Measurements from ENCODE around the gene FOXC1.

FOXC1 gene

GRCh38 chr6:1597121-1597744 is 12.5 kb upstream of the FOXC1 start:
- H4K20me1 ChIP-seq (ENCODE audit: control insufficient read depth, insufficient read depth, low read depth, low read length), result no peaks in the 10 kb centered on the region
- no peak for TF ChIP-seq CTCF (IDR thresholded peaks at IDR 0.05; ENCODE audit: low read depth, low read length, poor library complexity, severe bottlenecking)
- TF ChIP-seq EZH2phosphoT487 (IDR thresholded peaks at IDR 0.05; ENCODE audit: borderline replicate concordance, low read length), result no peak
- H3K9me3 ChIP-seq (ENCODE audit: control insufficient read depth, insufficient read depth, low read length), result no peaks in the 10 kb centered on the region
- H3K27ac ChIP-seq (ENCODE audit: low read depth, low read length), result no peak overlapping the region
- H3K4me3 ChIP-seq (ENCODE audit: low read length), result no peak overlapping the region
- no peak overlapping the region for H3K4me2 ChIP-seq (ENCODE audit: low read length)
- no peaks in the 10 kb centered on the region for H3K79me2 ChIP-seq (ENCODE audit: control insufficient read depth, low read length)
- H3K9me2 ChIP-seq (replicated peaks; ENCODE audit: control insufficient read depth, low read length), result no peaks in the 10 kb centered on the region
- peaks cover 18% of the 10 kb centered on the region for H3K27me3 ChIP-seq (ENCODE audit: control insufficient read depth, low read length)
- H3K36me3 ChIP-seq (ENCODE audit: control insufficient read depth, low read length), result no peaks in the 10 kb centered on the region
- H3K4me1 ChIP-seq (ENCODE audit: control insufficient read depth, low read length), result peaks cover 3% of the 10 kb centered on the region; the same call in 1 of the 2 replicates
- H3F3A ChIP-seq (ENCODE audit: control insufficient read depth, insufficient read depth), result no peaks in the 10 kb centered on the region

- Histone ChIP-seq H3K79me2 (ENCODE audit: control insufficient read depth, low read length) (no peaks in the 10 kb centered on the region), H3K9me2 (replicated peaks; ENCODE audit: control insufficient read depth, low read length) (no peaks in the 10 kb centered on the region), H3K27ac (ENCODE audit: low read depth, low read length) (no peak overlapping the region), H3K4me2 (ENCODE audit: low read length) (no peak overlapping the region), H4K20me1 (ENCODE audit: control insufficient read depth, insufficient read depth, low read depth, low read length) (no peaks in the 10 kb centered on the region), H3F3A (ENCODE audit: control insufficient read depth, insufficient read depth) (no peaks in the 10 kb centered on the region), H3K36me3 (ENCODE audit: control insufficient read depth, low read length) (no peaks in the 10 kb centered on the region), H3K4me1 (ENCODE audit: control insufficient read depth, low read length) (peaks cover 3% of the 10 kb centered on the region; the same call in 1 of the 2 replicates), H3K9me3 (ENCODE audit: control insufficient read depth, insufficient read depth, low read length) (no peaks in the 10 kb centered on the region), H3K4me3 (ENCODE audit: low read length) (no peak overlapping the region), H3K27me3 (ENCODE audit: control insufficient read depth, low read length) (peaks cover 18% of the 10 kb centered on the region)
- no peak for TF ChIP-seq CTCF (IDR thresholded peaks at IDR 0.05; ENCODE audit: low read depth, low read length, poor library complexity, severe bottlenecking)
- TF ChIP-seq EZH2phosphoT487 (IDR thresholded peaks at IDR 0.05; ENCODE audit: borderline replicate concordance, low read length), result no peak
Observed at GRCh38 chr6:1597924-1598323, 11.8 kb upstream of the FOXC1 start.

GRCh38 chr6:1598433-1598832 is 11.3 kb upstream of the FOXC1 start:
- Histone ChIP-seq H3K27ac (ENCODE audit: low read depth, low read length) (no peak overlapping the region), H3K36me3 (ENCODE audit: control insufficient read depth, low read length) (no peaks in the 10 kb centered on the region), H3K79me2 (ENCODE audit: control insufficient read depth, low read length) (no peaks in the 10 kb centered on the region), H3K4me3 (ENCODE audit: low read length) (no peak overlapping the region), H3K9me3 (ENCODE audit: control insufficient read depth, insufficient read depth, low read length) (no peaks in the 10 kb centered on the region), H3K27me3 (ENCODE audit: control insufficient read depth, low read length) (peaks cover 18% of the 10 kb centered on the region), H3K9me2 (replicated peaks; ENCODE audit: control insufficient read depth, low read length) (no peaks in the 10 kb centered on the region), H4K20me1 (ENCODE audit: control insufficient read depth, insufficient read depth, low read depth, low read length) (no peaks in the 10 kb centered on the region), H3F3A (ENCODE audit: control insufficient read depth, insufficient read depth) (no peaks in the 10 kb centered on the region), H3K4me1 (ENCODE audit: control insufficient read depth, low read length) (peaks cover 3% of the 10 kb centered on the region; the same call in 1 of the 2 replicates), H3K4me2 (ENCODE audit: low read length) (no peak overlapping the region)
- TF ChIP-seq EZH2phosphoT487 (IDR thresholded peaks at IDR 0.05; ENCODE audit: borderline replicate concordance, low read length), result no peak

GRCh38 chr6:1598886-1599285 is 10.8 kb upstream of the FOXC1 start:
- H3K27me3 ChIP-seq (ENCODE audit: control insufficient read depth, low read length), result peaks cover 21% of the 10 kb centered on the region
- H3F3A ChIP-seq (ENCODE audit: control insufficient read depth, insufficient read depth), result no peaks in the 10 kb centered on the region

More at GRCh38 chr6:1598886-1599285, 10.8 kb upstream of the FOXC1 start:
- Histone ChIP-seq H4K20me1 (ENCODE audit: control insufficient read depth, insufficient read depth, low read depth, low read length) (no peaks in the 10 kb centered on the region), H3K36me3 (ENCODE audit: control insufficient read depth, low read length) (no peaks in the 10 kb centered on the region), H3K4me2 (ENCODE audit: low read length) (no peak overlapping the region), H3K4me1 (ENCODE audit: control insufficient read depth, low read length) (peaks cover 3% of the 10 kb centered on the region; the same call in 1 of the 2 replicates), H3K9me2 (replicated peaks; ENCODE audit: control insufficient read depth, low read length) (no peaks in the 10 kb centered on the region), H3K4me3 (ENCODE audit: low read length) (no peak overlapping the region), H3K9me3 (ENCODE audit: control insufficient read depth, insufficient read depth, low read length) (no peaks in the 10 kb centered on the region), H3K27ac (ENCODE audit: low read depth, low read length) (no peak overlapping the region), H3K79me2 (ENCODE audit: control insufficient read depth, low read length) (no peaks in the 10 kb centered on the region)
- TF ChIP-seq EZH2phosphoT487 (IDR thresholded peaks at IDR 0.05; ENCODE audit: borderline replicate concordance, low read length), result no peak
- no peak for TF ChIP-seq CTCF (IDR thresholded peaks at IDR 0.05; ENCODE audit: low read depth, low read length, poor library complexity, severe bottlenecking)
